Embryonic facial prominence (tissue), 1 donor: ENCODE results near the gene PCBP4.

Experiments used
- DNase-seq: peaks from one replicate; pipeline ENCODE4 v3.0.0-alpha.2; 2016; ENCODE audit errors: extremely low spot score

PCBP4 gene

DNA sequence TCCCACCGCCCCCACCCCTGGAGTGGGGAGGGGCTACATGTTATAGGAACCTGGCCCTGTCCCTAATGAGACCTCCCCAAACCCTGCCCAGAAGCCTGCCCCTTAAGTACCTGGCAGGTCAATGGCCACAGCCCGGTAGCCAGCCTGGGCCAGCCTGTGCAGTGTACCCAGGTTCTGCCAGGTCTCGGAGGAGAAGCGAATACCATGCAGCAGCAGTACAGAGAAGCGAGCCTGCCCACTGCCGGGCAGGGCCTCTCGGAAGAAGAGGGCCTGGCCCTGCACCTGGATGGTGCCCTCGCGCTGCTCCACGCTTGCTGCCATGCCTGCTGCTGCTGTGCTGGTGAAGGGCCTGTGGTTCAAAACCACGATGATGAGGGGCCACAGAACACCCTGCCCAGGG is 4.1 kb upstream of the PCBP4 start:
- DNase-seq, result no peak

DNA sequence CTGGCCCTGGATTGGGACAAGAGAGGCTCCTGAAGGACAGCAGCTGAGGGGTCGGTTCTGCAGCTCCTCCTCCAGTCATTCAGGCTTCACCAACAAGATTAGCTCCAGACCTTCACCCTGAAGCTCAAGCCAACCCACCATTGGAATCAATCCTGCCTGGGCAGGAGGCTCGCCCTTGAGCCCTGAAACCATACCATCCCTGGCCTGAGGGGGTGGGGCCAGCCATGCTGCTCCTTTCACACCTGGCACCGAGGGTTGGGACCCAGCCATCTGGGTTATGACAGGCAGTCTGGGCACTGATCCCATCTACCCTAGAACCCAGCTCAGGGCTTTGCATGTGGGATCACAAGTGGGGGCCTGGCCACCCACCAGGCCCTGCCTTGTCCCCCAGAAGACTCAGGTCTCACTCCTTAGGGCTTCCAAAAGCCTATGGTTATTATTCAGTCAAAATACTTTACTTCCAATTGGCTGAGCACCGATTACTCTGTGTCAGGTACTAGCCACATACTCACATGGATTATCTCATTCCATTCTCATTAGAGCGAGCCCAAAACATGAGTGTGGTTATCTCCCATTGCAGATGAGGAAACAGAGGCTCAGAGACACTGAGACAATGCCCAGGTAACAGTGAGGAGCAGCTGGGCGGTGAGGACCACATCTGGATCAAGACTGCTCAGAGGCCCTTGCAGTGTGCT is 3.5 kb upstream of the PCBP4 start:
- DNase-seq, result no peak

- DNase-seq, result no peak
Measured at GRCh38 chr3:51969841-51970240, 2.6 kb upstream of the PCBP4 start.

DNA sequence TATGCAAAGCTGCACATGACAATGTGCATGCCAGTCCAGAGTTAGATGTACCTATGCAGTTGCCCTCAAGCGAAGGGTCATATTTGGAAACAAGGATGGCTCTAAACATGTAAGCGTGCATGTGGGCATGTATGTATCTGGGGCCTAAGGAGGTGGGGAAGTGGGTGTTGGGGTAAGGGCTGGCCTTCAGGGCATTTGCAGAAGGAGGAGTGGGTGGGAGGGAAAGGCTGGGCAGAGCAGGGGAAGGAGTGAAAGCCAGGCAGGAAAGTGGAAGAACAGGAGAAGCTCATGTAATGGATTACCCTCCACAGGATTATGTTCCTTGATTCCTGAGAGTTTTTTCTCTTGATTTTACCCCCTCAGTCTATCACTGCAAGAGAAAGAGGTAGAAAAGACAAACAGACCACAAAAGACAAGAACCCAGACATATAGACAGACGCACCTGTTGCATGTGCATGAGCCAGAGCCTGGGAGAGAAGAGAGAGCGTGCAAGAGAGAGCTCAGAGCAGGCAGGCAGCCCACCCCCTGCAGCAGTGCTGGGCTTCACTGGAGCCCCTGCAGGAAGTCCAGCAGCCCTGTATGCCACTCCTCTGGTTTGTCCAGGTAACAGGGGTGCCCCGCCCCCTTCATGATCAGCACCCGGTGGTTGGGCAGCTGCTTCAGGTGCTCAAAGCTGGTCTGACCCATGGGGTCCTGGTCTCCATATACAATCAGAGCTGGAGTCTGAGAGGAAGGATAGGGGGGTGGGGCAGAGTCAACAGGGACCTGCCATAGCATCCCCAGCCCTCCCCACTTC is 1.8 kb upstream of the PCBP4 start:
- DNase-seq, result no peak

GRCh38 chr3:51968170-51968775 is 1.0 kb upstream of the PCBP4 start:
- no peak for DNase-seq

DNA sequence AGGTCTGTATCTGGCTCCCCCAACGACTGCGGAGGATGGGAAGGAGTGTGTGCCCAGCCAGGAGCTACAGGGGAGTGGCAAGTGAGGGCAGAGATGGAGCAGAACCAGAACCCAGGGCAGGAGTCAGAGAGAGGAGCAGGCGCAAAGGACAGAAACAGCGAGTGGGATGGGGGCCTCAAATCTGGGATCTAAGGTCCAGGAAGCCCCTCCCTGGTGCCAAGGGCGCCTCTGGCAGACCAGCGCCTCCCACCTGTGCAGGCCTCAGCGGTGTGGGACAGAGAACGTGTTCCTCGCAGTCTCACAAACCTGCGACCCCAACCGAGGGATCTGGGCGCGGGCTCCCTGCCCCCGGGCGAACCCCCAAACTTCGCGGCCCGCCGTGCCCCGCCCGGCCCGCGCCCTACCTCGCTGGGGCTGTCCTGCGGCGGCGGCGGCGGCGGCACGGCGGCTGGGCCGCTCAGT is 301 bp downstream of the PCBP4 start:
- no peak for DNase-seq

GRCh38 chr3:51966486-51966885 is 768 bp downstream of the PCBP4 start:
- no peak for DNase-seq

- DNase-seq, result no peak
Measured at GRCh38 chr3:51966016-51966415, 1.2 kb downstream of the PCBP4 start.

GRCh38 chr3:51964521-51964920 is 2.7 kb downstream of the PCBP4 start:
- no peak for DNase-seq

- DNase-seq, result no peak
Measured at GRCh38 chr3:51963951-51964451, 3.3 kb downstream of the PCBP4 start.

GRCh38 chr3:51962854-51963530 is 4.3 kb downstream of the PCBP4 start:
- no peak for DNase-seq

DNA sequence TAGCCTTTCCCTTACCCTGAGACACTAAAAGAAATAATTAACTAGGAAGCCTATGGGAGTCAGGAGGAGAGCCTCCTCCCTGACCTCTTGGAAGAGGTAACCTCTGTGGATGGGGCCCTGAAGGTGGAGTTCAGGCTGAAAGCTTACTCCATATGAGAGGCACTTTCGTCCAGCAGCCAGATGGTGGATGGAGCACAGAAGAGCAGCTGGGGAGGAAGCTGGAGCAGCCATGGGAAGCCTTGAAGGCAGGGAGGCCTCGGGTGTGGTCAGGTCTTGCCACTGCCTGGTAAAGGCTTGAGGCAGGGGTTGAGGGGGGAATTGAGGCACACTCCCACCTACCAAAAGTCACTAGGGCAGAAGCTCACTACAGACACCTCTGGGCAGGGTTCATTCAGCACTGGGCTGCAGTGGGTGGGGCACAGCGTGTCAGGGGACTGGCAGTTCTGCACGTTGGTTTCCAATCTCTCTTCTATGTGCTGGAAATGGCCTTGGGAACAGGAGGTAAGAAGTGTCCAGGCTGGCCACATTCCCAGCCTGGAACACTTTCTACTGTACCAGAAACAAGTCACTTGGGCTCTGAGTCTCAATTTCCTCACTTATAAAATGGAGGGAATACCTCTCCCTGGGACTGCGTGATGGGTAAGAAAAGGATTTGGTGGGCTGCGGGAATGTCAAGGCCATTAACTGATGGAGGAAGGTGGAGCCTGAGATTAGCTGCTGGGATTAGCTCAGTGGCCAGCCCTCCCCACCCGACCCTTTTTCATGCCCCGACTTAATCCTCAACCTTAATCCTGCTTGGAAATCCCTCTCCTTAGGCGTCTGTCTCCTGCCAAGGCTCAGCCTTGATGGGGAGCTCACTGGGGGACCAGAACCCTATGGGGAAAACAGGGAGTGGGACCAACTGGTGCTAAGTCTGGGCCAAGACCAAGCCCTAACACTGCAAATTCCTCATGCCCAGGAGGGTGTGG is 5.4 kb downstream of the PCBP4 start:
- no peak for DNase-seq

- DNase-seq, result no peak
Measured at GRCh38 chr3:51961011-51961410, 6.2 kb downstream of the PCBP4 start.

GRCh38 chr3:51960386-51960785 is 6.9 kb downstream of the PCBP4 start:
- DNase-seq, result no peak

GRCh38 chr3:51959651-51960050 is 7.6 kb downstream of the PCBP4 start:
- DNase-seq, result no peak

GRCh38 chr3:51958603-51959521 is 8.4 kb downstream of the PCBP4 start:
- DNase-seq, result no peak

DNA sequence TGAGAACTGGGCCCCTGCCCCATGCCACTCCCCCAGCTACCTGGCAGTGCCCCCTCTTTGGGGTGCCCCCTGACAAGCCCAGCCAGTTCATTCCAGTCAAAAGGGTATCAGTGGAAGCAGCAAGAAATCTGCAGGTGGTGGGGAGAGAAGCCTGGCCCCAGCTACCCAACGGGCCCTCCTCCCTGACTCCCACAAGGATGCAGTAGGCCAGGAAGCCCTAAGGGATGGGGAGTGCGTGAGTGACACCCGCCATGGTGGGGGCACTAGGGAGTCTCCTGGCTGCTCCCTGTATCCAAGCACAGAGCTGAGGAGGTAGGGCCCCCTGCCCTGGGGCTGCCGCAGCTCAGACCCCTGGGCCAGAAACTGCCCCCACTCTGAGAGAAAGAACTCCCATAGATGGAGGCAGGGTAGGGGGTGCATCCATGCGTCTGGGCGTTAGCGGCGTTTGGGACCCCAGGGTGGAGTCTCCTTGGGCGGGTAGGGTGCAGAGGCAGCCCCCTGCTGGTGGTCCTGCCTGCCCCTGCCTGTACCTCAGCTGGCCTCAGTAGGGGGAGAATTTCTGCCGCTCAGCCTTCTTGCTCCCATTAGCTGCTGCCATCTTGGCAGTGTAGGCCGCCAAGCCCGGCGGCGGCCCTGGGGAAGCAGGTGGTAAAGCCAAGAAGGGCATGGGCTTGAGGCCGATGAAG is 9.6 kb downstream of the PCBP4 start:
- no peak for DNase-seq

DNA sequence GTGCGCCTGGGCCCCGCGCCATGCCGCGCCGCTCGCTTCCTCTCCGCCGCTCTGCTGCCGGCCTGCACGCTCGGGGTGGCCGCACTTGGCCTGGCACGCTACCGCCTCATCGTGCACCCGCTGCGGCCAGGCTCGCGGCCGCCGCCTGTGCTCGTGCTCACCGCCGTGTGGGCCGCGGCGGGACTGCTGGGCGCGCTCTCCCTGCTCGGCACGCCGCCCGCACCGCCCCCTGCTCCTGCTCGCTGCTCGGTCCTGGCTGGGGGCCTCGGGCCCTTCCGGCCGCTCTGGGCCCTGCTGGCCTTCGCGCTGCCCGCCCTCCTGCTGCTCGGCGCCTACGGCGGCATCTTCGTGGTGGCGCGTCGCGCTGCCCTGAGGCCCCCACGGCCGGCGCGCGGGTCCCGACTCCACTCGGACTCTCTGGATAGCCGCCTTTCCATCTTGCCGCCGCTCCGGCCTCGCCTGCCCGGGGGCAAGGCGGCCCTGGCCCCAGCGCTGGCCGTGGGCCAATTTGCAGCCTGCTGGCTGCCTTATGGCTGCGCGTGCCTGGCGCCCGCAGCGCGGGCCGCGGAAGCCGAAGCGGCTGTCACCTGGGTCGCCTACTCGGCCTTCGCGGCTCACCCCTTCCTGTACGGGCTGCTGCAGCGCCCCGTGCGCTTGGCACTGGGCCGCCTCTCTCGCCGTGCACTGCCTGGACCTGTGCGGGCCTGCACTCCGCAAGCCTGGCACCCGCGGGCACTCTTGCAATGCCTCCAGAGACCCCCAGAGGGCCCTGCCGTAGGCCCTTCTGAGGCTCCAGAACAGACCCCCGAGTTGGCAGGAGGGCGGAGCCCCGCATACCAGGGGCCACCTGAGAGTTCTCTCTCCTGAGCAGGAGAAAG is 11.1 kb downstream of the PCBP4 start:
- DNase-seq, result no peak
